SJSA1 (cell line): Measurements from ENCODE around the gene DIPK1C. TPM values are rescaled to one million over a fixed set of nuclear protein-coding genes. Genes with fewer than 3 reads are reported as not detected.

Experiments used
- DNase-seq, 2 experiments: peaks; one replicate each; pipeline ENCODE4 v3.0.0-alpha.2; 2015 to 2020; ENCODE audit warnings: low spot score in 2 of 2, low read depth in 1 of 2
- H3K27ac ChIP-seq: fragments of 250-450 bp; sonication (Bioruptor Pico); 2 replicates; pipeline ENCODE4 v1.5.1; 2020; ENCODE audit warnings: mild to moderate bottlenecking, moderate library complexity
- H3K27me3 ChIP-seq: fragments of 250-450 bp; sonication (Bioruptor Pico); replicated peaks from 2 replicates; pipeline ENCODE4 v1.5.1; 2020; ENCODE audit warnings: mild to moderate bottlenecking, moderate library complexity
- H3K36me3 ChIP-seq: fragments of 250-450 bp; sonication (Bioruptor Pico); 2 replicates; pipeline ENCODE4 v1.5.1; 2020; ENCODE audit warnings: mild to moderate bottlenecking
- H3K4me1 ChIP-seq: fragments of 250-450 bp; sonication (Bioruptor Pico); replicated peaks from 2 replicates; pipeline ENCODE4 v1.6.1; 2021; ENCODE audit warnings: mild to moderate bottlenecking
- H3K4me3 ChIP-seq: fragments of 250-450 bp; sonication (Bioruptor Pico); 2 replicates; pipeline ENCODE4 v1.5.1; 2020; ENCODE audit warnings: mild to moderate bottlenecking
- H3K9me3 ChIP-seq: fragments of 250-450 bp; sonication (Bioruptor Pico); replicated peaks from 2 replicates; pipeline ENCODE4 v1.5.1; 2020; ENCODE audit warnings: mild to moderate bottlenecking
- total RNA-seq: library from RNA; depleted of rRNA; stranded (reverse); fragments of >200 nt; shearing (Covaris generic); gene quantifications from 2 replicates; pipeline ENCODE4 v1.2.3, GENCODE V29; 2014

DIPK1C gene
- total RNA-seq, 1 experiment from 2014 or later: not detected

DNA sequence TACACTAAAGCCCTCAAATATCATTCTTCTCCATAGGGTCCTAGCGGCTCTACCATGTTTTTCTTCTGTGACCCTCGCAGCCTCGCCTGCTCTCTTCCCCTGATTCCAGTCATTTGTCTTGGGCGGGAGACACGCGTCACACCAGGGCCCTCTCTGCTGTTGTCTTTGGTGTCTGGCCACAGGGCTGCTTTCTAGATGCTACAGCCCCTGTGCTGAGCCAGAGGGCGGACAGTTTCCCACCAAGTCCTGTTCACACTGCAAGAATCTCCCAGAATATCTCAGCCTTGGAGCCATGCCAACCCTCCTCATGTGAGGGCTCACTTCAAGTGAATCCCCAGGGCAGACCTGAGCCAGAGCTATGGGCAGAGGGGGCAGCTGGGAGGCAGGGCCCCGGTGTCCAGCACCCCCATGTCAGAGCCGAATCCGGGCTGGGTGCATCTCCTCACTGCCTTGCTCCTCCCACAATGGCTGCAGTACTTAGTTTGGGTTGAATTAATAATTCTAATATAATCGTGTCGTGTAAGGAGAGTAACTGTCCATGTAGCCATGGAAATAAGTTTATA, 42.1 kb downstream of the DIPK1C start:
- no peaks in the 10 kb centered on the region for H3K9me3 ChIP-seq
- H3K4me3 ChIP-seq: no peak overlapping the region
- H3K4me1 ChIP-seq: no peaks in the 10 kb centered on the region
- H3K27ac ChIP-seq: no peak overlapping the region
- H3K36me3 ChIP-seq: no peaks in the 10 kb centered on the region
- H3K27me3 ChIP-seq: peaks cover 11% of the 10 kb centered on the region; the same call in 1 of the 2 replicates
- DNase-seq: no peak

DNA sequence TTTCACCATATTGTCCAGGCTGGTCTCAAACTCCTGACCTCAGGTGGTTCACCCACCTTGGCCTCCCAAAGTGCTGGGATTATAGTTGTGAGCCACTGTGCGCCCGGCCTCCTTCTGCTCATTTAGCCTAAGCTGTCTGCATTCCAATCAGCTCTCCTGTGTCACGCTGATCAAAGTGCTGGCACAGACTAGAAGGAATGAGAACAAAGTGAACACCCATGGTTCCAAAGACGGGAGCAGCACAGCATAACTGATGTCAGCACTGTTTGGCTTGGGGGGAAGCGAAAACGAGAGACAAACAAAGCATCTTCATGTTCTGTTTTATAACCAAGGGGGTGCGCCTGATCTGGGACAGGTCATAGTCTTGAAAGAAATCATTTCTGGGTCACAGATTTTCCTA, 43.3 kb downstream of the DIPK1C start:
- no peak for DNase-seq

DNA sequence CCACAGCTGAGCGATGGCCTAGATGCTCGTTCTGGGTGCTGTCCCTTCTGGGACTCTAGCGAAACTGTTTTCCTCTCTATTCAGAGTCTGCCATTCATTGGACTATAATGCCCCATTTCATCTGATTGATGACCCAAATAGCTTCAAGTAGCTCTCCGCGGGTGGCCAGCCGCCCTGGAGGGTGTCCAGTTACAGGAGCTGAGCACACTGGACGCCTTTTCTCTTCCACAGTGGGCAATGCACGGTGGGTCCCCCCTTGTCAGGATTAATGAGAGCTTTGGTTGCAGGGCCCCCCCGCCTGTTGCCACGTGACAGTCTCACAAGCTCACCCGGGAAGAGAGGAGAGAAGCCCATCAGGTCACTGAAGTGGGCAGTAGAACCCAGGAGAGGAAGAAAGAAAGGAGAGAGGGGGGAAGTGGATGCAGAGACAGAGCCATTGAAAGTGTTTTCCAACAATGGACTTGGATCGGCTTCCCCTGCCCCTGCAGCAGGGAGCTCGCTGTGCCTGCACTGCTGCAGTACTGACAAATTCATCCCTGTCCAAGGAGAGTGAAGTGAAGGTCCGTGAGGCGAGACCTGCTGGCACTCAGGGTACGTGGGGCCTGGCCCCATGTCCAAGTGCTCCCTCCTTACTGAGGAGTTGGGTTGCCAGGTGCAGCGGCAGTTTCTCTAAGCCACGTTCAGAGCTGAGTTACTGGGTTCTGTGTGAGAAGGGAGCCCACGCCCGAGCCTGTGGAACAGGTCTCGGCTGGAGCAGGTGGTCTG, 44.8 kb downstream of the DIPK1C start:
- Histone ChIP-seq H3K9me3 (no peaks in the 10 kb centered on the region), H3K27ac (no peak overlapping the region), H3K27me3 (peaks cover 9% of the 10 kb centered on the region; the same call in 1 of the 2 replicates), H3K4me3 (no peak overlapping the region), H3K4me1 (no peaks in the 10 kb centered on the region), H3K36me3 (no peaks in the 10 kb centered on the region)
- DNase-seq: no peak

More for the DNA sequence above, 43.3 kb downstream of the DIPK1C start:
- H3K27ac ChIP-seq: no peak overlapping the region
- no peaks in the 10 kb centered on the region for H3K9me3 ChIP-seq
- no peaks in the 10 kb centered on the region for H3K36me3 ChIP-seq
- H3K27me3 ChIP-seq: peaks cover 11% of the 10 kb centered on the region; the same call in 1 of the 2 replicates
- no peak overlapping the region for H3K4me3 ChIP-seq
- H3K4me1 ChIP-seq: no peaks in the 10 kb centered on the region

DNA sequence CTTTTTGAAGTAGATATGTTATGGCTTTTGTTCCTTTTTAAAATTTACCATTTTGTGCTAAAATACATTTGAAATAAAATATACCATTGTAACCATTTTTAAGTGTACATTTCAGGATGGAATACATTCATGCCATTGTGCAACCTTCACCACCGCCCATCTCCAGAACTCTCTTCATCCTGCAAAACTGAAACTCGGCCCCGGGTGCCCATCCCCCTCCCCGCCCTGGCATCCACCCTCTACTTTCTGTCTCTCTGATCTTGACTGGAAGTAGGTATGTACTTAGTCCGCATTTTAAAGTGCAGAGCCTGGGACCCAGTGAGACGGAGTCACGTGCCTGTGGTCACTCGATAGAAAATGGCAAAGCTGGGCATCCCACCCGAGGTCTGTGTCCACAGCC, 45.6 kb downstream of the DIPK1C start:
- H3K27me3 ChIP-seq: peaks cover 7% of the 10 kb centered on the region; the same call in 1 of the 2 replicates
- no peak overlapping the region for H3K4me3 ChIP-seq
- H3K36me3 ChIP-seq: no peaks in the 10 kb centered on the region
- no peak overlapping the region for H3K27ac ChIP-seq
- no peaks in the 10 kb centered on the region for H3K9me3 ChIP-seq
- DNase-seq: no peak
- H3K4me1 ChIP-seq: no peaks in the 10 kb centered on the region

DNA sequence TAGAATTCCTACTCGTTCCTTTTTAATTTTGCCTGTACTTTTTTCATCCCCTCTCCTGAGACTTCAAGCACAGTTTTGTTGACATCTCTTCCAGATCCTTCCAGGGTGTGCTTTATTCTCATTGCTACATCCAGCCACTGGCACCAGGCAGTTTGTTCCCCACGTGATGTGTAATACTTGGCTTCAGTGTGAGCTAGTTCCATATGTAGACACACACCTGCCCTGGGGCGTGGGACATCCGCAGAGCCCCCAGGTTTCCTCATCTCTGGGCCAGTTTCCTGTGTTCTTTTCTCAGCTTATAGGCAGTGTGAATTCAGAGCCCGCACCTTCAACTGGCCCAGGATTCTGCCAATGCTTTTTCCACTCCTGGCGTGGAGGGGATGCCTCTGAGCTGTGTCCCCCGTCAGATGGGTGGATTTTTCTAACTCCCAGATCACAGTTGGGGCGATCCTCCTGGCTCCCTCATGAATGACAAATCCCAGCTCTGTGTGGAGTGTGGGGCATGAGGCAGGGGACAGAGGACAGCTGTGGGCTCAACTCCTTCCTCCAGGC, 46.6 kb downstream of the DIPK1C start:
- Histone ChIP-seq H3K4me1 (no peaks in the 10 kb centered on the region), H3K27me3 (peaks cover 5% of the 10 kb centered on the region; the same call in 1 of the 2 replicates), H3K4me3 (no peak overlapping the region), H3K27ac (no peak overlapping the region), H3K9me3 (no peaks in the 10 kb centered on the region), H3K36me3 (no peaks in the 10 kb centered on the region)
- DNase-seq: no peak

DNA sequence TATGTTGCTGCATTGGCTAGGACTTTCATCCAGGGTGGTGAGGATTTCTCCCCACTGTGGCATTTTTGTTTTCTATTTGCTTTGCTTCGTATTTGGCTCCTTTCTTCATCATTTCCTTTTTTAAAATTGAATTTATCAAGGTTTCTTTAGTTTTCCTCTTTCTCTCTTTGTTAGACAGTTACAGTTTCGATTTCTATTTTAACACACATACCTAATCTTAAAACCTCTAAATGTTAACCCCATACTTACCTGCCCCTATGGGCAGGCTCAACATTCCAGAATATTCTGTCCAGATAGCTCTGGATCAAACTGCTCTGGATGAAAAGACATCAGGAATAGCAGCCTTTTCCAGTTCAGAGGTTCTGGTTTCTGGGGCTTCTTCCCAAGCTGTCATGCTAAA, 49.2 kb downstream of the DIPK1C start:
- no peaks in the 10 kb centered on the region for H3K4me1 ChIP-seq
- no peak overlapping the region for H3K27ac ChIP-seq
- no peak overlapping the region for H3K4me3 ChIP-seq
- H3K9me3 ChIP-seq: 0 out of 2 replicates have a peak, but pooled peaks cover 3% of the 10 kb centered on the region
- H3K36me3 ChIP-seq: no peaks in the 10 kb centered on the region
- no peak for DNase-seq
- peaks cover 5% of the 10 kb centered on the region; the same call in 1 of the 2 replicates for H3K27me3 ChIP-seq

DNA sequence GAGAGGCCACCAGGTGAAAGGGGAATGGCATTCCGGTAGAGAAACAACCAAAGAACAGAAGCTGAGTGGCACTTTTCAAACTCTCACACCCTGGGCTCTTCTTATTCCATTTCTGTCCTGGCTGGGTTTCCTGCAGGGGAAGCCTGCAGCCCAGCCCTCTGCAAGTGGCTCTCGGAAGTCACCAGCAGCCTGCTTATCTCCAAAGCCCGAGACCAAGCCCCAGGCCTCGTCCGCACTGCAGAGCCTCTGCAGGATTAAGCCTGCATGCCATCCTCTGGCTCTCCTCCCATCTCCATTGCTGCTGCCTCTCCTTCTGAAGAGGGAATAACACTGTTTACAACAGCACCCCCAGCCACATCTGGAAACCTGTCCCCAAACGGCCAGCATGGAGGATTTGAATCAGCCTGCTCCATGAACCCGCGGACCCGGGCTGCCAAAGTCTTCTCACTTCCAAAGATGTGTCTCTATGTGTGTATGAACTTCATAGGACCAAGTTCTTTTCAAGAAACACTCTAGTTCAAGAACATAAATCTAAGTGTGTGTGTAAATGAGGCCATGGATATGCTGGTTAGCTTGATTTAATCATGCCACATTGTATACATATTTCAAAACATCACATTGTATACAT, 54.2 kb downstream of the DIPK1C start:
- 0 out of 2 replicates have a peak, but pooled peaks cover 3% of the 10 kb centered on the region for H3K9me3 ChIP-seq
- DNase-seq: no peak
- H3K36me3 ChIP-seq: no peaks in the 10 kb centered on the region
- H3K27me3 ChIP-seq: no peaks in the 10 kb centered on the region
- no peak overlapping the region for H3K27ac ChIP-seq
- no peaks in the 10 kb centered on the region for H3K4me1 ChIP-seq
- H3K4me3 ChIP-seq: no peak overlapping the region

DNA sequence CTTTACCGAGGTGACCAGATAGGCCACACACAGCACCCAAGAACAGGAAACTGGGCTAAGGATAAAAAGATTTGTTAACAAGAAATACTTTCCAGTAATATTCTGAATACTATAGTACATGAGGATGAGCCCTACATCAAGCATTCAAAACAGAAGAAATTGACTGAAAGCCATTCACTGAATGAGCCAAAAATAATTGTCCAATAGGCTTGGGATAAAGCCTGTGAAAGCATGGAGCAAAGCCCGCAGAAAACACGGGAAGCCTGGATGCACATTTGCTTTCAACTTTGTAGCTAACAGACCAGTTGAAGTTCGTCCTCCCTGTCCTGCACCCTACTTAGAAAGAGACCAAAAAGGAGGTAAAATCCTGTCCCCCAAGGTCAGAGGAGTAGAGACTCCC, 56.3 kb downstream of the DIPK1C start:
- Histone ChIP-seq H3K36me3 (no peaks in the 10 kb centered on the region), H3K27ac (no peak overlapping the region), H3K4me3 (no peak overlapping the region), H3K27me3 (no peaks in the 10 kb centered on the region), H3K4me1 (no peaks in the 10 kb centered on the region), H3K9me3 (0 out of 2 replicates have a peak, but pooled peaks cover 3% of the 10 kb centered on the region)
- DNase-seq: no peak

DNA sequence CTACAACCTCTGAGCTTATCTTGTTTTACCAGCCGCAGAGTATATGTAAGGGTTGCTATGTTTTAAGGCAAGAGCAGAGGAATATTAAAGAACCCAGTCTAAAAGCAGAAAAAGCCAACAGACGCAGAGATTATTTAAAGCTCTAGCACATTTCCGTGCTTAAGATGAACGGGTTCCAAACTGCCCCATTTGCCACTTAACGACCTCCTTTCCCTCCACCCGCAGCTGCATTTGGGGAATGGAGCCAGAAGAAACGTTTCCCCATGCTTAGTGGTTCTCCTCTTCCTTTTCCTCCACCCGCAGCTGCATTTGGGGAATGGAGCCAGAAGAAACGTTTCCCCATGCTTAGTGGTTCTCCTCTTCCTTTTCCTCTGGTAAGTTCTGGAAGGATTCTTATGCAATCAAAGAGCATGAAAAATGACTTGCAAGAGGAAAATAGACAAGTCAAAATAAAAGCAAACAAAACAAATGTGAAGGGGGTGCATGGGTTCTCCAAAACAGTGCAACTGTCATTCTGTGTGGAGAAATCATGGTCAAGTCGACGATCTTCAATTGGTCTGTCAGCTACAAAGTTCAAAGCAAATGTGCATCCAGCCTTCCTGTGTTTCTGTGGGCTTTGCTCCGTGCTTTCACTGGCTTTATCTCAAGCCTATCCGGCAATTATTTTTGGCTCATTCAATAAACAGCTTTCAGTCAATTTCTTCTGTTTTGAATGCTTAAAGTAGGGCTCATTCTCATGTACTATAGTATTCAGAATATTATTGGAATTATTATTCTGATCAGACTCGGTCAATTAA, 57.8 kb downstream of the DIPK1C start:
- no peaks in the 10 kb centered on the region for H3K27me3 ChIP-seq
- H3K9me3 ChIP-seq: no peaks in the 10 kb centered on the region
- H3K27ac ChIP-seq: no peak overlapping the region
- H3K4me3 ChIP-seq: no peak overlapping the region
- no peaks in the 10 kb centered on the region for H3K4me1 ChIP-seq
- no peak for DNase-seq
- H3K36me3 ChIP-seq: no peaks in the 10 kb centered on the region

DNA sequence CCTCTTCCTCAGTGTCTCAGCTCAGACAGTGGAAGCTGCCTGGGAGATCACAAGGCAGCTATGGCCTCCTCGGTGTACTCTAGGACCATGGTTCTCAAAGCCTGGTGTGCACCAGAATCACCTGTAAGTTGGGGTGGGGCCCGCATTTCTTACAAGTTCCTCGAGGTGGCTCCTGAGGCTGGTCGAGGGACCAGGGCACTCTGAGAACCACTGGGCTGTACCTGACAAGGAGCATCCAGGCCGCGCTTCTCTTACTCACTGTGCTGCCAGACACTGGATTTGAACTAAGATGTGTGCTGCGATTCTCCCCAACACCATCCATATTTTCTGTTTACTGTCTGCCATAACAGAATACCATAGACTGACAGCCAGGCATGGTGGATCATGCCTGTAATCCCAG, 59.5 kb downstream of the DIPK1C start:
- Histone ChIP-seq H3K36me3 (no peaks in the 10 kb centered on the region), H3K4me3 (no peak overlapping the region), H3K27ac (no peak overlapping the region), H3K4me1 (no peaks in the 10 kb centered on the region), H3K9me3 (no peaks in the 10 kb centered on the region), H3K27me3 (peaks cover 10% of the 10 kb centered on the region; the same call in 1 of the 2 replicates)
- DNase-seq: no peak

DNA sequence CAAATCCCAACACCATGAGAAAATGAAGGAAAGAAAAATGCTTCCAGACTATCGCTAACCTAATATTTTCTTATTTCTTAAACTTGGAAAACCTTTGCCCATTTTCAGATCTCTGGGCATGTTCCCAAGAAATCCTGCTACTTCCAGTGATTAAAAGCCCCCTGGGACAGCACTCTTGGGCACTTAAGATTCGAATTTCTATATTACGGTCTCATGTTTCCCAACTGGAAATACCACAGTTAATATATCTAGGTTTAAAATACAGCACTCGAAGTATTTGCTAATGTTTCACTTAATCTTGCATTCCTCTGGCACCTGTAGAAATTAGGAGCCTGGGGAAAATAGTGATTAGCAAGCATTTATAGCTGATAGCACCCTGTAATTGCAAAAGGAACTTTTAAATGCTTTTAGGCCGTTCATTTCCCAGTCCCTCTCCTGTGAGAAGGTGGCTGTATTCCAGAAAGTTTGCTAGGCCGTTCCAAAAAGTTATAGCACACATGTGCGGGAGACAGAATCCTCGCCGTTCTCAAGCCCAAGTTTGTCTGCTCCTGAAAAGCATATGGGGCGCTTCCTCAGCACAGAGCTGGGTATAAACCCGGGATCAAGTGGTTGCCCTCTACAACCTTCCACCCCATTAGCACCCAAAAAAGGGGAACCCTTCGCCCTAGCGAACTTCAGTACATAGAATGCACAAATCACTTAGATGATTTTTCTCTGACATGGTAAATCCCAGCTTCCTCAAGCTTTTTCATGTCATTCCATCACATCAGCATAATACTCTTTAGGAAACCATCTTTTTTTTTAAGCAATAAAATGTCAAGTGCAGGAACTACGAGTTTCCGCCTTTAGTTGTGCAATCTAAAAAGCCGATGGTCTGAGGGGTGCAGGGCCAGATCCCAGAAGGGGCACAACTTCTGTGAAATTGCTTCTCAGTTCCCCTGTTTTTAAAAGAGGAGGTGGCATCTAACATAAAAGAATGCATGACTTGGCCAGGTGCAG, 60.6 kb downstream of the DIPK1C start:
- no peaks in the 10 kb centered on the region for H3K9me3 ChIP-seq
- H3K27me3 ChIP-seq: peaks cover 12% of the 10 kb centered on the region; the same call in 1 of the 2 replicates
- H3K36me3 ChIP-seq: no peaks in the 10 kb centered on the region
- H3K27ac ChIP-seq: no peak overlapping the region
- no peak overlapping the region for H3K4me3 ChIP-seq
- DNase-seq: no peak
- no peaks in the 10 kb centered on the region for H3K4me1 ChIP-seq

DNA sequence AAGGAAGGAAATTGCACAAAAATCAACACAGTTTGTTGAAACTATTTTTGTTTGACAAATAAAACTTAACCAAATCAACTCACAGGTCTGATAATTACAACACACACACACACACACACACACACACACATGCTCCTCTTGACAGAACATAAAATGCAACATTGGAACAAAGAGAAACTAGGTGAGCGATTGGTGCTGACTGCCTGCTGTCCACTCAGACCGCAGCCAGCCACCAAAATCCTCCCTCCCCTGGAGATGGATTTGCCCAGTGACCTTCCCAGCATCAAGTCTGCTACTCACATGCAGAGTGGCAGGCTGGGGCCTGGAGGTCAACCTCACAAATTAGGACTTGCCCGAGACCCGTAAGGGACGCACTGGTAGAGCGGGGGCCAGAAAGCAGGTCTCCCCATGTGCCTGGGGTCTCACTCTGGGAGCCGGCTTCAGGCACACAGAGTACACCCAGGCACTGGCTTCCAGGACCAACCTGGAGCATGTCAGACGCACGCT, 61.4 kb downstream of the DIPK1C start:
- H3K9me3 ChIP-seq: no peaks in the 10 kb centered on the region
- H3K4me3 ChIP-seq: no peak overlapping the region
- H3K27me3 ChIP-seq: peaks cover 12% of the 10 kb centered on the region; the same call in 1 of the 2 replicates
- H3K36me3 ChIP-seq: no peaks in the 10 kb centered on the region
- H3K4me1 ChIP-seq: no peaks in the 10 kb centered on the region
- no peak for DNase-seq
- no peak overlapping the region for H3K27ac ChIP-seq
